Prostate gland (tissue), 2 donors: ENCODE measurements around the gene TMEM18.
"Not testable (repeated sequence)": the region's sequence is repeated elsewhere in the genome, so short reads cannot be mapped to it uniquely, and the experiment has no call there.

ENCODE experiments used
- POLR2A ChIP-seq: fragments of 450-650 bp; IDR thresholded peaks from one replicate; pipeline ENCODE4 v1.6.1; 2016; ENCODE audit warnings: antibody characterized with exemption, mild to moderate bottlenecking
- TF ChIP-seq, protein P1 (sequence below), 4 experiments: fragments of 200-600 bp in 2 of 4; fragments of 450-650 bp in 2 of 4; sonication (generic) in 2 of 4; IDR thresholded peaks; 1 replicate in 3 of 4; 2 replicates in 1 of 4; pipeline ENCODE4 v1.5.1; 2016 to 2019; ENCODE audit warnings: antibody characterized with exemption in 4 of 4, mild to moderate bottlenecking in 2 of 4, moderate library complexity in 2 of 4

DNA sequence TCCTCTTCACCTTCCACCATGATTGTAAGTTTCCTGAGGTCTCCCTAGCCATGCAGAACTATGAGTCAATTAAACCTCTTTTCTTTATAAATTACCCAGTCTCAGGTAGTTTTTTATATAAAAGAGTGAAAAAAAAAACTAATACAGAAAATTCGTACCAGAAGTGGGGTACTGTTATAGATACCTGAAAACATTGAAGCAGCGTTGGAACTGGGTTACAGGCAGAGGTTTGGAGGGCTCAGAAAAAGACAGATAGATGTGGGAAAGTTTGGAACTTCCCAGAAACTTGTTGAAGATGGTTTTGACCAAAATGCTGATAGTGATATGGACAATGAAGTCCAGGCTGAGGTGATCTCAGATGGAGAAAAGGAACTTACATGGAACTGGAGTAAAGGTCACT, 7.7 kb upstream of the TMEM18 start:
- TF ChIP-seq, protein P1, sequence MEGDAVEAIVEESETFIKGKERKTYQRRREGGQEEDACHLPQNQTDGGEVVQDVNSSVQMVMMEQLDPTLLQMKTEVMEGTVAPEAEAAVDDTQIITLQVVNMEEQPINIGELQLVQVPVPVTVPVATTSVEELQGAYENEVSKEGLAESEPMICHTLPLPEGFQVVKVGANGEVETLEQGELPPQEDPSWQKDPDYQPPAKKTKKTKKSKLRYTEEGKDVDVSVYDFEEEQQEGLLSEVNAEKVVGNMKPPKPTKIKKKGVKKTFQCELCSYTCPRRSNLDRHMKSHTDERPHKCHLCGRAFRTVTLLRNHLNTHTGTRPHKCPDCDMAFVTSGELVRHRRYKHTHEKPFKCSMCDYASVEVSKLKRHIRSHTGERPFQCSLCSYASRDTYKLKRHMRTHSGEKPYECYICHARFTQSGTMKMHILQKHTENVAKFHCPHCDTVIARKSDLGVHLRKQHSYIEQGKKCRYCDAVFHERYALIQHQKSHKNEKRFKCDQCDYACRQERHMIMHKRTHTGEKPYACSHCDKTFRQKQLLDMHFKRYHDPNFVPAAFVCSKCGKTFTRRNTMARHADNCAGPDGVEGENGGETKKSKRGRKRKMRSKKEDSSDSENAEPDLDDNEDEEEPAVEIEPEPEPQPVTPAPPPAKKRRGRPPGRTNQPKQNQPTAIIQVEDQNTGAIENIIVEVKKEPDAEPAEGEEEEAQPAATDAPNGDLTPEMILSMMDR (IDR thresholded peaks at IDR 0.05) = not testable (repeated sequence)
- TF ChIP-seq POLR2A = not testable (repeated sequence)
